NOMO-1 treated with dmso at 0.1 percent for 144 hours (cell line): ENCODE results near the gene KRT86.
"Not testable (repeated sequence)": the region's sequence is repeated elsewhere in the genome, so short reads cannot be mapped to it uniquely, and the experiment has no call there.

Experiments
- DNase-seq: peaks from one replicate; lab custom pipeline; 2025; ENCODE audit not compliant: unreplicated experiment; lab: John Stamatoyannopoulos, UW

The KRT86 gene

GRCh38 chr12:52334185-52334584 is 59.7 kb downstream of the KRT86 start:
- DNase-seq, result no peak

- DNase-seq, result no peak
Measured at GRCh38 chr12:52335598-52336262, 61.3 kb downstream of the KRT86 start.

GRCh38 chr12:52336641-52337040 is 62.2 kb downstream of the KRT86 start:
- DNase-seq, result no peak

- DNase-seq, result no peak
Measured at GRCh38 chr12:52337054-52337453, 62.6 kb downstream of the KRT86 start.

GRCh38 chr12:52338241-52338960 is 64.0 kb downstream of the KRT86 start:
- DNase-seq, result no peak

- no peak for DNase-seq
Measured at GRCh38 chr12:52341066-52341580, 66.7 kb downstream of the KRT86 start.

GRCh38 chr12:52342781-52343490 is 68.5 kb downstream of the KRT86 start:
- DNase-seq, result no peak

GRCh38 chr12:52343550-52343949 is 69.1 kb downstream of the KRT86 start:
- DNase-seq, result no peak

- DNase-seq, result no peak
Measured at GRCh38 chr12:52344111-52344510, 69.7 kb downstream of the KRT86 start.

- not testable (repeated sequence) for DNase-seq
Measured at GRCh38 chr12:52345041-52345440, 70.6 kb downstream of the KRT86 start.

GRCh38 chr12:52346593-52346992 is 72.1 kb downstream of the KRT86 start:
- no peak for DNase-seq

GRCh38 chr12:52347016-52347415 is 72.6 kb downstream of the KRT86 start:
- no peak for DNase-seq

- DNase-seq, result no peak
Measured at GRCh38 chr12:52347551-52348510, 73.4 kb downstream of the KRT86 start.

- no peak for DNase-seq
Measured at GRCh38 chr12:52349196-52349595, 74.8 kb downstream of the KRT86 start.

GRCh38 chr12:52350021-52350620 is 75.7 kb downstream of the KRT86 start:
- DNase-seq, result no peak

- no peak for DNase-seq
Measured at GRCh38 chr12:52350786-52351185, 76.3 kb downstream of the KRT86 start.

GRCh38 chr12:52351196-52352059 is 77.0 kb downstream of the KRT86 start:
- DNase-seq, result no peak

- no peak for DNase-seq
Measured at GRCh38 chr12:52352951-52353350, 78.5 kb downstream of the KRT86 start.

GRCh38 chr12:52353766-52354165 is 79.3 kb downstream of the KRT86 start:
- no peak for DNase-seq
